GM18870 (cell line): ENCODE data around the gene PACS2.

ENCODE experiments used
- ATAC-seq: cut with Tn5 transposase; IDR thresholded peaks from one replicate; pipeline ENCODE4 v1.9.1; 2021; ENCODE audit warnings: moderate library complexity; ENCODE audit not compliant: unreplicated experiment

PACS2 gene

GRCh38 chr14:105366386-105367074 lies 52.0 kb downstream of the PACS2 start:
- no peak for ATAC-seq

- no peak for ATAC-seq
Observed at GRCh38 chr14:105367116-105368031, 52.8 kb downstream of the PACS2 start.

GRCh38 chr14:105368032-105368417 lies 53.5 kb downstream of the PACS2 start:
- ATAC-seq, result no peak

- no peak for ATAC-seq
Observed at GRCh38 chr14:105368426-105368825, 53.9 kb downstream of the PACS2 start.

GRCh38 chr14:105368910-105369652 lies 54.5 kb downstream of the PACS2 start:
- ATAC-seq, result no peak

GRCh38 chr14:105369653-105370040 lies 55.1 kb downstream of the PACS2 start:
- ATAC-seq, result no peak

GRCh38 chr14:105374389-105374788 lies 59.8 kb downstream of the PACS2 start:
- ATAC-seq, result no peak

GRCh38 chr14:105375635-105376057 lies 61.1 kb downstream of the PACS2 start:
- no peak for ATAC-seq

- no peak for ATAC-seq
Observed at GRCh38 chr14:105376521-105377440, 62.2 kb downstream of the PACS2 start.

- no peak for ATAC-seq
Observed at GRCh38 chr14:105377555-105378182, 63.1 kb downstream of the PACS2 start.

GRCh38 chr14:105378199-105378598 lies 63.7 kb downstream of the PACS2 start:
- ATAC-seq, result no peak

- ATAC-seq, result no peak
Observed at GRCh38 chr14:105378873-105379685, 64.5 kb downstream of the PACS2 start.

GRCh38 chr14:105379946-105380345 lies 65.4 kb downstream of the PACS2 start:
- no peak for ATAC-seq

- no peak for ATAC-seq
Observed at GRCh38 chr14:105380756-105381155, 66.2 kb downstream of the PACS2 start.

- no peak for ATAC-seq
Observed at GRCh38 chr14:105381446-105382342, 67.1 kb downstream of the PACS2 start.

- ATAC-seq, result no peak
Observed at GRCh38 chr14:105382343-105383082, 68.0 kb downstream of the PACS2 start.

GRCh38 chr14:105383083-105383730 lies 68.7 kb downstream of the PACS2 start:
- no peak for ATAC-seq
